ENCODE measurements around the gene ISG20.
"Not testable (repeated sequence)": the region's sequence is repeated elsewhere in the genome, so short reads cannot be mapped to it uniquely, and the experiment has no call there.

The ISG20 gene

GRCh38 chr15:88635318-88635717, 3.5 kb upstream of the ISG20 start:
- no peak for DNase-seq (ENCODE audit: extremely low read depth in 1 of 2, low read depth in 1 of 2)

- DNase-seq (ENCODE audit: extremely low read depth in 1 of 2, low read depth in 1 of 2) = peak in 1 of 2 donors; percentile 51
Measured at GRCh38 chr15:88636050-88636449, 2.8 kb upstream of the ISG20 start.

GRCh38 chr15:88636654-88637053, 2.2 kb upstream of the ISG20 start:
- DNase-seq (ENCODE audit: extremely low read depth in 1 of 2, low read depth in 1 of 2) = no peak

DNA sequence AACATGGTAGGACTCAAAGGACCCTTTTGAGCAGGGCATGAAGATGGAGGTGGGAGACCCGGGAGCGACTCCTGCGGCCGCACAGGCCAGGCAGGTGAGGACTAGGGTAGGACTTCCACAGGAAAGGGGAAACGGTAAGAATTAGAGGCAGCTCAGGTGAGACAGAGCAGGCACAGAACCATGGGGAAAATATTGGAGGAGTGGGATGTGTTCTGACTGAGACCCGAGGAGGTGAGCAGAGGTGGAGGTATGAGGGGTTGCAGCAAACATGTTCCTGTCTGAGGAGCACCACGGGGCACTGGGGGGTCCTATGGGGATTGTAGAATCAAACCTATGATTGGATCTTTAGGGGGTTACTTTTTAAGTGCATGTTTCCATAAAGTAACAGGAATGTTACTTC, 1.4 kb upstream of the ISG20 start:
- DNase-seq (ENCODE audit: extremely low read depth in 1 of 2, low read depth in 1 of 2) = no peak

GRCh38 chr15:88637841-88638625, 783 bp upstream of the ISG20 start:
- DNase-seq (ENCODE audit: extremely low read depth in 1 of 2, low read depth in 1 of 2) = no peak

DNA sequence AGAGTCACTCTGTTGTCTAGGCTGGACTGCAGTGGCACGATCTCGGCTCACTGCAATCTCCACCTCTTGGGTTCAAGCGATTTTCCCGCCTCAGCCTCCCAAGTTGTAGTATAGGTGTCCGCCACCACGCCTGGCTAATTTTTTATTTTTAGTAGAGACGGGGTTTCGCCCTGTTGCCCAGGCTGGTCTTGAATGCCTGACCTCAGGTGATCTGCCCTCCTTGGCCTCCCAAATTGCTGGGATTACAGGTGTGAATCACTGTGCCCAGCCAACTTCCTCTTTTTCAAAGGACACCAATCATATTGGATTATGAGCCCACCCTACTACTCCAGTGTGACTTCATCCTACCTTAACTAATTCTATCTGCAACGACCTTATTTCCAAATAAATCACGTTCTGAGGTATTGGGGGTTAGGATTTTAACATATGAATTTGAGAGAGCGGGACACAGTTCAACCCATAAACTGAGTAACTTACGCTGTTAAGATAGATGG, 3.2 kb downstream of the ISG20 start:
- no peak for DNase-seq (ENCODE audit: extremely low read depth in 1 of 2, low read depth in 1 of 2)

- DNase-seq (ENCODE audit: extremely low read depth in 1 of 2, low read depth in 1 of 2) = not testable (repeated sequence)
Measured at GRCh38 chr15:88642514-88642913, 3.7 kb downstream of the ISG20 start.

- DNase-seq (ENCODE audit: extremely low read depth in 1 of 2, low read depth in 1 of 2) = no peak
Measured at GRCh38 chr15:88644741-88645140, 5.9 kb downstream of the ISG20 start.

- DNase-seq (ENCODE audit: extremely low read depth in 1 of 2, low read depth in 1 of 2) = no peak
Measured at GRCh38 chr15:88645171-88646087, 6.6 kb downstream of the ISG20 start.

GRCh38 chr15:88646088-88646405, 7.2 kb downstream of the ISG20 start:
- no peak for DNase-seq (ENCODE audit: extremely low read depth in 1 of 2, low read depth in 1 of 2)

GRCh38 chr15:88646951-88647350, 8.1 kb downstream of the ISG20 start:
- DNase-seq (ENCODE audit: extremely low read depth in 1 of 2, low read depth in 1 of 2) = no peak

DNA sequence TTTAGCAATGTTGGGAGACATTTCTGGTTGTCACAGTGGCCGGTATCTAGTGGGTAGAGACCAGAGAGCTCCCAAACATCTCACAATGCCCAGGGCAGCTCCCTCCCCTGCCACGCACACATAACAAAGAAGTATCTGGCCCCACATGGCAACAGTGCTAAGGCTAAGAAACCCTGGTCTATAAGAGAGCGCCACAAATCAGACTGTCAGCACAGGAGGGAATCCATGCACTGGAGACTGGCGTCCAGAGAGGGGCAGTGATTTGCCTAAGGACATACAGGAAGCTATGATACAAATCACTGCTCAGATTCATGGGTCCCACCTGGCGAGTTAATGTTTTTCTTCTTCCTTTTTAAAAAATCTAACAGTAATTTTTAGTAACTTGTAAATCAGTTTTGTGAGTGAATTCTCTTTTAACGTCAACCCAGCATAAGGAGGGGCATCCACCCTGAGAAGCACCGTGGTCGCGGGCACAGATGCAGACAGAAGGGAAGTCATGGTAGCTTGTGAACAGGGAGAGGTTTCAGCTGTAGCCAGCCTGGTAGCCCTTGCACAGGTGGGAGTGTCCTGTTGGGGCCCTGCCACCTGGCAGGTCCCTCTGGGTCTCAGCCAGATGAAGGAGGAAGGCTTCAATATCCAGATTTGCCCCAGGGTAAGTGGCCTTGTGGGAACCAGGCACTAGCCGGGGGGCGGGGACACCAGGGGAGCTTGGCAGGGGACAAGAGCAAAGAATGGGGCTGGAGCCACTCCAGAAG, 8.7 kb downstream of the ISG20 start:
- no peak for DNase-seq (ENCODE audit: extremely low read depth in 1 of 2, low read depth in 1 of 2)

- no peak for DNase-seq (ENCODE audit: extremely low read depth in 1 of 2, low read depth in 1 of 2)
Measured at GRCh38 chr15:88648357-88649214, 9.8 kb downstream of the ISG20 start.

GRCh38 chr15:88649286-88649733, 10.5 kb downstream of the ISG20 start:
- DNase-seq (ENCODE audit: extremely low read depth in 1 of 2, low read depth in 1 of 2) = peak; percentile 59 to 75

GRCh38 chr15:88649753-88650551, 11.1 kb downstream of the ISG20 start:
- no peak for DNase-seq (ENCODE audit: extremely low read depth in 1 of 2, low read depth in 1 of 2)

- no peak for DNase-seq (ENCODE audit: extremely low read depth in 1 of 2, low read depth in 1 of 2)
Measured at GRCh38 chr15:88650556-88650955, 11.7 kb downstream of the ISG20 start.

DNA sequence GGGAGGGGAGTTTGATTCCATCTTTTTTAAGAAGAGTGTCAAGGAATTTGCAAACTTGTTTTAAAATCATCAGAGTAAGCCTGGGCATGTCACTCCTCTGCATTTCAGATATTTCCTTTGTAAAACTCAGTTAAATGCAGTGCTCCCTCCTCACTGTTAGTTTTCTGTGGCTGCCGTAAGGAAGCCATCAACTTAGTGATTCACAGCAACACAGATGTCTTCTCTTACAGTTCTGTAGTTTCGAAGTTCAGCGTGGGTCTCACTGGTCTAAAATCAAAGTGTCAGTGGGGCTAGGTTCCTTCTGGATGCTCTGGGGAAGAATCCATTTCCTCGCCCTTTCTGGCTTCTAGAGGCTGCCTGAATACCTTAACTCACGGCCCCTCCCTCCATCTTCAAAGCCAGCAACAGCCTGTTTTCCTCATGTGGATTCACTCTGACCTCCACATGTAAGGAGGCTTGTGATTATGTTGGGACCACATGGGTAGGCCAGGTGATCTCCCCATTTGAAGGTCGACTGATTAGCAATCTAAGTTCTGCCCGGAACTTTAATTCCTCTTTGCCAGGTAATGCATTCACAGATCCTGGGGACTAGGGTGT, 12.4 kb downstream of the ISG20 start:
- no peak for DNase-seq (ENCODE audit: extremely low read depth in 1 of 2, low read depth in 1 of 2)

- no peak for DNase-seq (ENCODE audit: extremely low read depth in 1 of 2, low read depth in 1 of 2)
Measured at GRCh38 chr15:88651971-88652370, 13.2 kb downstream of the ISG20 start.

Data from stimulated activated CD8-positive, alpha-beta memory T cell treated with anti-CD3 and anti-CD28 coated beads, Interleukin-7, amount 100 ng/mL, for 48 hours (primary cell).